RWPE2 (cell line): ENCODE data around the gene ARMC7.

ENCODE experiments used
- ATAC-seq: fragments of 200-7000 bp; cut with Tn5 transposase; 3 replicates; pipeline ENCODE4 v1.9.1; 2021; ENCODE audit warnings: low read depth
- DNase-seq: peaks from one replicate; pipeline ENCODE4 v3.0.0-alpha.2; 2020; ENCODE audit warnings: low spot score
- H3K27ac ChIP-seq: fragments of 450-650 bp; 2 replicates; pipeline ENCODE4 v1.5.1; 2017; ENCODE audit warnings: mild to moderate bottlenecking; ENCODE audit not compliant: poor library complexity, severe bottlenecking
- H3K27me3 ChIP-seq: fragments of 250-450 bp; sonication (Bioruptor Pico); 2 replicates; pipeline ENCODE4 v1.5.1; 2021; ENCODE audit warnings: mild to moderate bottlenecking, moderate library complexity; ENCODE audit not compliant: insufficient read depth, poor library complexity, severe bottlenecking
- H3K36me3 ChIP-seq: fragments of 250-450 bp; sonication (Bioruptor Pico); 2 replicates; pipeline ENCODE4 v1.5.1; 2020; ENCODE audit warnings: low read depth, mild to moderate bottlenecking, moderate library complexity
- H3K4me1 ChIP-seq: fragments of 250-450 bp; sonication (Bioruptor Pico); 2 replicates; pipeline ENCODE4 v1.5.1; 2021; ENCODE audit warnings: mild to moderate bottlenecking, moderate library complexity; ENCODE audit not compliant: insufficient read depth, poor library complexity, severe bottlenecking
- H3K4me3 ChIP-seq: fragments of 250-450 bp; sonication (Bioruptor Pico); 2 replicates; pipeline ENCODE4 v1.5.1; 2021; ENCODE audit warnings: mild to moderate bottlenecking, moderate library complexity; ENCODE audit not compliant: severe bottlenecking
- H3K9me3 ChIP-seq: fragments of 250-450 bp; sonication (Bioruptor Pico); 2 replicates; pipeline ENCODE4 v1.5.1; 2021; ENCODE audit warnings: mild to moderate bottlenecking, moderate library complexity; ENCODE audit not compliant: severe bottlenecking
- CTCF ChIP-seq: fragments of 450-650 bp; IDR thresholded peaks from one replicate; pipeline ENCODE4 v1.5.1; 2017; ENCODE audit warnings: mild to moderate bottlenecking, moderate library complexity; ENCODE audit not compliant: poor library complexity, severe bottlenecking

ARMC7 gene

DNA sequence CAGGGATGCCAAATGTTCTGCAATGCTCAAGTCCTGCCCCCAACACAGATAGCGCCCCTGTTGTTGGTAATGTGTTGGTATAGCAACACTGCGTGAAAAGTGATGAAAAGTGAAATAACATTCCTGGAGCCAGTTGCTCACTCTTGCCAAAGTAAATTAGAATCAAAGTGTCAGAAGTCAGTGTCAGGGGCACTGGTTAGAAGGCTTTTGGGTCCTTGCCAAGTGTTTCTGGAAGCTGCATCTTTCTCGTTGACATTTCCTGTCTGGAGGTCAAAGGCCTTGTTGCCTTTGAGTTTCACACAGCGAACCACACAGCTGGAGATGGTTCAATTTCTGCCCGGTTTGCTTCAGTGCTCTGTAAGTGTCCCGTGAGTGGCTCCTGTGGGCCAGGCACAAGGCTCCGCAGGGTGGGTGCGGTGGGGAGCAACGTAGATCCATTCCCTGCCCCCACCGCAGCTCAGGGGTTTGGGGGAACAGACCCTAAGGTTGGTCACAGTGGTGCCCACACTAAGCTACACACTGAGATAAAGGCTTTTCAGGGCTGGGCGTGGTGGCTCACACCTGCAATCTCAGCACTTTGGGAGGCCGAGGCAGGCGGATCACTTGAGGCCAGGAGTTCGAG lies 25.6 kb upstream of the ARMC7 start:
- Histone ChIP-seq H3K4me3 (no peak overlapping the region), H3K27ac (peak overlapping the region; percentile 9), H3K4me1 (peaks cover 29% of the 10 kb centered on the region), H3K27me3 (no peaks in the 10 kb centered on the region), H3K36me3 (no peaks in the 10 kb centered on the region), H3K9me3 (no peaks in the 10 kb centered on the region)
- ATAC-seq = no peak
- TF ChIP-seq CTCF = no peak
- no peak for DNase-seq

- H3K27me3 ChIP-seq = no peaks in the 10 kb centered on the region
- no peak for ATAC-seq
- no peak for TF ChIP-seq CTCF
- peak overlapping the region; percentile 44 for H3K4me3 ChIP-seq
- no peak for DNase-seq
- no peaks in the 10 kb centered on the region for H3K9me3 ChIP-seq
- H3K36me3 ChIP-seq = no peaks in the 10 kb centered on the region
- peaks cover 38% of the 10 kb centered on the region for H3K4me1 ChIP-seq
- peak overlapping the region; percentile 86 for H3K27ac ChIP-seq
These were observed 23.1 kb upstream of the ARMC7 start for GRCh38 chr17:75086496-75087181.

- ATAC-seq (no peak; the same call in 2 of the 3 replicates), DNase-seq (no peak)
- Histone ChIP-seq H3K4me3 (peak overlapping the region; percentile 44), H3K27ac (peak overlapping the region; percentile 86), H3K9me3 (no peaks in the 10 kb centered on the region), H3K4me1 (peaks cover 38% of the 10 kb centered on the region), H3K27me3 (no peaks in the 10 kb centered on the region), H3K36me3 (no peaks in the 10 kb centered on the region)
- TF ChIP-seq CTCF = no peak
These were observed 22.6 kb upstream of the ARMC7 start for GRCh38 chr17:75087182-75087557.

GRCh38 chr17:75087558-75088453 lies 22.0 kb upstream of the ARMC7 start, which contains the start of gene SLC16A5:
TSS of gene SLC16A5 (plus strand) at chr17:75087954. CDS start at chr17:75093637, 5,683 bp downstream.
- TF ChIP-seq CTCF = no peak
- Histone ChIP-seq H3K27me3 (no peaks in the 10 kb centered on the region), H3K9me3 (no peaks in the 10 kb centered on the region), H3K4me1 (peaks cover 38% of the 10 kb centered on the region), H3K4me3 (peak within 1 kb of the TSS; percentile 44), H3K36me3 (no peaks in the 10 kb centered on the region), H3K27ac (peak within 1 kb of the TSS; percentile 86)
- ATAC-seq = peak; percentile 87
- peak; percentile 95 for DNase-seq
